SK-N-SH (cell line): ENCODE measurements around the gene SLC39A3. TPM values are rescaled to one million over a fixed set of nuclear protein-coding genes. Genes with fewer than 3 reads are reported as not detected.

ENCODE experiments used
- CTCF ChIA-PET: fragments of 300-600, 350-600 bp; formaldehyde crosslinking; extraction: SDS; loops from one replicate; lab custom pipeline; 2021; lab: Yijun Ruan, JAX
- POLR2A ChIA-PET: fragments of 350-600 bp; sonication (Branson Sonifier 250); formaldehyde crosslinking; extraction: SDS; loops from one replicate; lab custom pipeline; 2020; ENCODE audit warnings: antibody characterized with exemption, inconsistent platforms; lab: Yijun Ruan, JAX
- DNase-seq: peaks from one replicate; pipeline ENCODE4 v3.0.0; 2012
- H2AFZ ChIP-seq: fragments of 200-600 bp; sonication (generic); 2 replicates; pipeline ENCODE4 v1.8.1; 2016; ENCODE audit warnings: antibody characterized with exemption, mild to moderate bottlenecking, low read depth
- H3F3A ChIP-seq: fragments of 200-600 bp; sonication (generic); replicated peaks from 2 replicates; pipeline ENCODE3; 2016; ENCODE audit warnings: antibody characterized with exemption, mild to moderate bottlenecking; ENCODE audit not compliant: insufficient read depth
- H3K27ac ChIP-seq, 2 experiments: fragments of 200-500 bp in 1 of 2; fragments of 200-600 bp in 1 of 2; sonication (Bioruptor generic) in 1 of 2; sonication (generic), shearing (Covaris generic) in 1 of 2; 2 replicates each; pipeline versions ENCODE4 v1.5.1 to v1.6.1; 2014 to 2016; ENCODE audit warnings: low read depth in 2 of 2, inconsistent platforms in 1 of 2, low read length in 1 of 2, mild to moderate bottlenecking in 1 of 2, mixed read lengths in 1 of 2
- H3K27me3 ChIP-seq: fragments of 200-600 bp; sonication (generic), shearing (Covaris generic); 2 replicates; pipeline ENCODE4 v1.6.1; 2016; ENCODE audit warnings: mixed run types; ENCODE audit not compliant: insufficient read depth
- H3K36me3 ChIP-seq, 2 experiments: fragments of 200-500 bp in 1 of 2; fragments of 200-600 bp in 1 of 2; sonication (Bioruptor generic) in 1 of 2; sonication (generic) in 1 of 2; replicated peaks in 1 of 2; 2 replicates each; pipeline versions ENCODE3 to v1.5.1; 2014 to 2016; ENCODE audit warnings: low read length in 1 of 2, mild to moderate bottlenecking in 1 of 2; ENCODE audit not compliant: insufficient read depth in 2 of 2, control insufficient read depth in 1 of 2
- H3K4me1 ChIP-seq, 2 experiments: fragments of 200-500 bp in 1 of 2; fragments of 200-600 bp in 1 of 2; sonication (Bioruptor generic) in 1 of 2; sonication (generic), shearing (Covaris generic) in 1 of 2; 2 replicates each; pipeline versions ENCODE4 v1.5.1 to v1.6.1; 2014 to 2016; ENCODE audit warnings: low read depth in 1 of 2, low read length in 1 of 2, mixed run types in 1 of 2; ENCODE audit not compliant: insufficient read depth in 2 of 2, control insufficient read depth in 1 of 2
- H3K4me2 ChIP-seq: fragments of 200-600 bp; sonication (generic), shearing (Covaris generic); 2 replicates; pipeline ENCODE4 v1.6.1; 2017; ENCODE audit warnings: mixed run types
- H3K4me3 ChIP-seq, 2 experiments: fragments of 200-500 bp in 1 of 2; fragments of 200-600 bp in 1 of 2; sonication (Bioruptor generic) in 1 of 2; sonication (generic), shearing (Covaris generic) in 1 of 2; 2 replicates each; pipeline versions ENCODE4 v1.5.1 to v1.8.1; 2014 to 2016; ENCODE audit warnings: low read depth in 2 of 2, inconsistent platforms in 1 of 2, low read length in 1 of 2, mild to moderate bottlenecking in 1 of 2, mixed read lengths in 1 of 2, moderate library complexity in 1 of 2
- H3K79me2 ChIP-seq: fragments of 200-600 bp; sonication (generic); 2 replicates; pipeline ENCODE4 v1.8.1; 2017; ENCODE audit warnings: mild to moderate bottlenecking; ENCODE audit not compliant: insufficient read depth
- H3K9ac ChIP-seq: fragments of 200-600 bp; sonication (generic); 2 replicates; pipeline ENCODE4 v1.6.1; 2017; ENCODE audit warnings: mixed run types
- H3K9me2 ChIP-seq: fragments of 200-600 bp; sonication (generic); 2 replicates; pipeline ENCODE4 v1.6.1; 2017; ENCODE audit warnings: mixed run types
- H3K9me3 ChIP-seq: fragments of 200-600 bp; sonication (generic); 2 replicates; pipeline ENCODE4 v1.6.1; 2017; ENCODE audit warnings: mixed run types, mild to moderate bottlenecking, moderate library complexity
- H4K20me1 ChIP-seq: fragments of 200-600 bp; sonication (generic); 2 replicates; pipeline ENCODE4 v1.6.1; 2017; ENCODE audit warnings: mild to moderate bottlenecking, mixed run types; ENCODE audit not compliant: insufficient read depth
- CHD2 ChIP-seq: fragments of 150-350 bp; IDR thresholded peaks from 2 replicates; pipeline ENCODE4 v1.6.1; 2018; ENCODE audit warnings: low read length; ENCODE audit not compliant: partially characterized antibody
- EP300 ChIP-seq, 2 experiments: IDR thresholded peaks; 2 replicates each; pipeline versions ENCODE4 v1.4.0 to v1.6.1; 2012; ENCODE audit warnings: borderline replicate concordance in 1 of 2, low read depth in 1 of 2, low read length in 1 of 2
- FOXJ3 ChIP-seq: sonication (generic); formaldehyde crosslinking; IDR thresholded peaks from 2 replicates; pipeline ENCODE4 v1.5.1; 2020; ENCODE audit warnings: mild to moderate bottlenecking, missing genetic modification reagents
- FOXM1 ChIP-seq: IDR thresholded peaks from 2 replicates; pipeline ENCODE4 v1.4.0; 2012; ENCODE audit warnings: low read depth, mild to moderate bottlenecking
- GABPA ChIP-seq: IDR thresholded peaks from 2 replicates; pipeline ENCODE4 v1.4.0; 2012; ENCODE audit warnings: low read depth, mild to moderate bottlenecking
- GATA2 ChIP-seq: sonication (generic); formaldehyde crosslinking; IDR thresholded peaks from 2 replicates; pipeline ENCODE4 v1.5.0; 2020; ENCODE audit warnings: mild to moderate bottlenecking, missing genetic modification reagents
- IRF3 ChIP-seq: fragments of 150-350 bp; IDR thresholded peaks from 2 replicates; pipeline ENCODE4 v1.6.1; 2016; ENCODE audit warnings: mild to moderate bottlenecking, low read depth, low read length
- JUND ChIP-seq: IDR thresholded peaks from 2 replicates; pipeline ENCODE4 v1.4.0; 2012
- MEF2A ChIP-seq: IDR thresholded peaks from 2 replicates; pipeline ENCODE4 v1.4.0; 2012; ENCODE audit warnings: low read depth, borderline replicate concordance
- NFIC ChIP-seq: IDR thresholded peaks from 2 replicates; pipeline ENCODE4 v1.4.0; 2012; ENCODE audit warnings: borderline replicate concordance
- PBX3 ChIP-seq: IDR thresholded peaks from 2 replicates; pipeline ENCODE4; 2012
- POLR2AphosphoS5 ChIP-seq: IDR thresholded peaks from 2 replicates; pipeline ENCODE4 v1.6.1; 2012; ENCODE audit warnings: low read depth, low read length
- RAD21 ChIP-seq: IDR thresholded peaks from 2 replicates; pipeline ENCODE4 v1.6.1; 2012; ENCODE audit warnings: mild to moderate bottlenecking, low read length
- RFX5 ChIP-seq: IDR thresholded peaks from 2 replicates; pipeline ENCODE4 v1.6.1; 2012; ENCODE audit warnings: mild to moderate bottlenecking, improper control_type of control experiment, low read length
- SIN3A ChIP-seq: IDR thresholded peaks from 2 replicates; pipeline ENCODE4 v1.6.1; 2012; ENCODE audit warnings: low read depth, mild to moderate bottlenecking, low read length, moderate library complexity, borderline replicate concordance
- SMC3 ChIP-seq: IDR thresholded peaks from 2 replicates; pipeline ENCODE4 v1.6.1; 2012; ENCODE audit warnings: low read depth, low read length, improper control_type of control experiment
- TCF12 ChIP-seq: IDR thresholded peaks from 2 replicates; pipeline ENCODE4 v1.4.0; 2012
- USF1 ChIP-seq: IDR thresholded peaks from 2 replicates; pipeline ENCODE4 v1.4.0; 2012; ENCODE audit warnings: low read depth, borderline replicate concordance
- USF2 ChIP-seq: fragments of 150-350 bp; IDR thresholded peaks from 2 replicates; pipeline ENCODE4 v1.6.1; 2017; ENCODE audit warnings: antibody characterized with exemption, low read length, low read depth, borderline replicate concordance
- ZBTB33 ChIP-seq: IDR thresholded peaks from 2 replicates; pipeline ENCODE4 v1.4.0; 2012; ENCODE audit warnings: low read depth, borderline replicate concordance
- WGBS: methylation state at CpG from one replicate; pipeline ENCODE4 v1.1.6; 2017; ENCODE audit warnings: low lambda C conversion rate; 5-methylcytosine and 5-hydroxymethylcytosine counted together
- polyA plus RNA-seq, 3 experiments: library from polyadenylated mRNA; depleted of rRNA; stranded (reverse); fragments of >200 nt; gene quantifications; 2 replicates each; pipeline ENCODE4 v1.2.3, GENCODE V29; 2012

The SLC39A3 gene
- polyA plus RNA-seq, 1 of the 3 experiments (the other 2 are of a cell fraction) = 45.2 TPM

- H2AFZ ChIP-seq = no peak overlapping the region
- no peaks in the 10 kb centered on the region for H3K79me2 ChIP-seq
- H4K20me1 ChIP-seq = no peaks in the 10 kb centered on the region
- no peak for DNase-seq
- peaks cover 0 to 3% of the 10 kb centered on the region in 2 experiments; a peak in 1 of 4 replicates for H3K4me1 ChIP-seq
- 92% methylated on average over 20 of the region's 21 CpGs for WGBS
- H3K9ac ChIP-seq = no peak overlapping the region
- H3K27me3 ChIP-seq = no peaks in the 10 kb centered on the region
- no peaks in the 10 kb centered on the region for H3K9me2 ChIP-seq
- POLR2A ChIA-PET = no interaction called here
- H3K4me2 ChIP-seq = no peak overlapping the region
- no peaks in the 10 kb centered on the region for H3K9me3 ChIP-seq
- H3F3A ChIP-seq = peaks cover 3% of the 10 kb centered on the region
- H3K36me3 ChIP-seq = peaks cover 0 to 12% of the 10 kb centered on the region in 2 experiments
- no peak overlapping the region for H3K27ac ChIP-seq
- H3K4me3 ChIP-seq = no peak overlapping the region
- no peak for TF ChIP-seq IRF3
- no peak for TF ChIP-seq SIN3A
- TF ChIP-seq JUND = no peak
- no peak for TF ChIP-seq ZBTB33
- no peak for TF ChIP-seq FOXJ3 (CRISPR knock-in tag)
- TF ChIP-seq FOXM1 = no peak
- TF ChIP-seq TCF12 = no peak
- TF ChIP-seq RFX5 = no peak
- CTCF ChIA-PET = interaction anchor here (9.1 kb wide), 1 partner anchor 103 kb away, joined by 142 read pairs; no protein-coding TSS in a partner anchor
Measured at GRCh38 chr19:2751438-2751830, 11.6 kb upstream of the SLC39A3 start.

GRCh38 chr19:2750808-2751437 lies 11.1 kb upstream of the SLC39A3 start:
- Histone ChIP-seq H3K4me3 (no peak overlapping the region), H3K27ac (no peak overlapping the region), H2AFZ (no peak overlapping the region), H3K4me1 (peaks cover 0 to 3% of the 10 kb centered on the region in 2 experiments; a peak in 1 of 4 replicates), H3K36me3 (peaks cover 0 to 12% of the 10 kb centered on the region in 2 experiments), H3F3A (peaks cover 3% of the 10 kb centered on the region), H3K4me2 (no peak overlapping the region), H3K79me2 (no peaks in the 10 kb centered on the region), H4K20me1 (no peaks in the 10 kb centered on the region), H3K9ac (no peak overlapping the region), H3K9me2 (no peaks in the 10 kb centered on the region), H3K9me3 (no peaks in the 10 kb centered on the region), H3K27me3 (no peaks in the 10 kb centered on the region)
- no peak for DNase-seq
- CTCF ChIA-PET = interaction anchor here (0.5 to 9.1 kb wide), 4 partner anchors 16 to 695 kb away, joined by 3 to 142 read pairs (median 6); no protein-coding TSS in a partner anchor
- POLR2A ChIA-PET = no interaction called here
- 63% methylated on average over 15 of the region's 17 CpGs for WGBS
- TF ChIP-seq FOXJ3 (CRISPR knock-in tag) (no peak), CHD2 (no peak), GATA2 (CRISPR knock-in tag) (no peak), IRF3 (no peak), USF2 (no peak), RFX5 (no peak), RAD21 (no peak), PBX3 (no peak), POLR2AphosphoS5 (no peak), FOXM1 (no peak), SMC3 (no peak), JUND (no peak), USF1 (no peak), EP300 (IDR thresholded peaks at IDR 0.05; ENCODE audit: borderline replicate concordance in 1 of 2, low read depth in 1 of 2, low read length in 1 of 2) (no peak), NFIC (no peak), MEF2A (no peak), GABPA (no peak)
